ENCODE results near the gene PRR7.
A peak's percentile ranks its signal among the peaks of the same experiment; 100 is the strongest.
"Not testable (repeated sequence)": the region's sequence is repeated elsewhere in the genome, so short reads cannot be mapped to it uniquely, and the experiment has no call there.

Gene PRR7, protein sequence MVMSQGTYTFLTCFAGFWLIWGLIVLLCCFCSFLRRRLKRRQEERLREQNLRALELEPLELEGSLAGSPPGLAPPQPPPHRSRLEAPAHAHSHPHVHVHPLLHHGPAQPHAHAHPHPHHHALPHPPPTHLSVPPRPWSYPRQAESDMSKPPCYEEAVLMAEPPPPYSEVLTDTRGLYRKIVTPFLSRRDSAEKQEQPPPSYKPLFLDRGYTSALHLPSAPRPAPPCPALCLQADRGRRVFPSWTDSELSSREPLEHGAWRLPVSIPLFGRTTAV

GRCh38 chr5:177446200-177447065, at the start of gene PRR7:
Gene PRR7 (plus strand): TSS chr5:177446814. CDS start chr5:177455068, 8,254 bp downstream.
- DNase-seq = no peak

GRCh38 chr5:177397875-177398390, 48.7 kb upstream of the PRR7 start:
- DNase-seq = no peak

GRCh38 chr5:177399997-177400868, 46.4 kb upstream of the PRR7 start, which contains the start of gene PFN3:
Gene PFN3 (minus strand): TSS chr5:177400661. CDS start chr5:177400576, 85 bp downstream.
- DNase-seq = no peak

- peak; percentile 82 for DNase-seq
These were observed 44.2 kb upstream of the PRR7 start for GRCh38 chr5:177402271-177403043.

DNA sequence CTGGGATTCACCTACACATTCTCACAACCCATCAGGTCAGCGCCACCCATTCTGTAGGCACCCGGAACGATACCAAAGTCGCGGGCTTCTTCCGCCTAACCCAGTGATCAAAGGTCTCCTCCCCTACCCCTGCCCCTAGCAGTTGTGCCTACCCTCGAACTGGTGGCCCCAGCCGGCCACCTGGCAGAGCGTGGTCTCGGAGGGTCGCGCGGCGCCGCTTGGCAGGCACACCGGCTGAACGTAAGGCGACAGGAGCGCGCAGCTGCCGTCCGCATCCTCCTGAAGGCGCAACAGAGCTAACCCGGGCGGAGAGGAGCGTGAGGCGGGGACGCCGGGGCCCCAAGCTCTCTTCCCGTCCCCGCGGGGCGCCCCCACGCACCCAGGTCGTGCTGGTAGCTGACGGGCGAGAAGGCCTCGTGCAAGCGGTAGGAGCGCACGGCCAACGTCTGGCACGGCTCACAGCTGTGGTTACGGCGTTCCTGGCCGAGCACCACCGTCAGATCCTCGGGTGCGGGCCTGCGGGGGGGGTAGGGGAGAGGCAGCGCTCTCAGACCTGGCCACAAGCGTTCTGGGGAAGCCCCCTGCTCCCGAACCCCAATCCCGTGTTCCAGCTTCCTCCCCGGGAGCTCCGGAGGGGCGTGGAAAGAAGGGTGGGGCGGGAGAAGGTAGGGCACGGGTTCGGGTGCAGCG, 43.4 kb upstream of the PRR7 start:
- no peak for DNase-seq

DNA sequence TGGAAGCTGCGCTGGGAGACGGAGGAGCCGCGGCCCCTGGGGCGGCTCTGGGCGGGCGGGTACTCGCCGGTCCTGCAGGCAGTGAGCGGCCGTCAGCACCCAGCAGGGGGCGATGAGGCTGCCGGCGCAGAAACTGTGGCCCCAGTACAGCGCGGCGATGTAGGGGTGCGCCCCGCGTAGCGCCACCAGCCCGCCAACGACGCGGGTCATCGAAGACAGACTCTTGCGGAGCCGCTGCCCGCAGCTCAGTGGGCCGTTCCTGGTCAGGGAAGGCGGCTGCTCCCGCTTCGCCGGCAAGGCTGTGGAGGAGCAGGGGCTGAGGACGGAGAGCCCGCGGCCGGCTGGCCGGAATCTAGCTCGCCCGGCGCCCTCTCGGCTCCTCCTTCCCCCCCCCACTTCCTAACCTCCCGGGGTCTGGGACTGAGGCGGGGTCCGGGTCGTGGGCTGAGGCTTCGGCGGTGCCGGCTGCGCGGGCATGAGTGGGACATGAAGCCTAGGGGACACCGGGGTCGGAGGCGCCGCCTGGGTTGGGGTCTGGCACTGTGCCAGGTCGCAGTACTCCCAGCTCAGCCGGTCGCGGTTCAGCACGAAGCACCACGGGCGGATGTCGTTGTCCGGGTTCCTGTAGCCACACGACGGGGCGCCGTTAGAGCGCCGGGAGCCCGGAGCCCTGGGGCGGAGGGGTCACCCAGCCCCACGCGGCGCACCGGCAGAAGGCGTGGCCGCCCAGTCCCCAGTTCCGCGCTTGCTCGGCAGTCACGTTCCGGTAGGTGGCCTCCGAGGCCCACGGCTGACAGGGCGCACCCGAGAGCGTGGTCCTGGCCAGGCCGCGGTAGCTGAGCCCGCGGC, 42.6 kb upstream of the PRR7 start:
- peak; percentile 27 for DNase-seq

DNA sequence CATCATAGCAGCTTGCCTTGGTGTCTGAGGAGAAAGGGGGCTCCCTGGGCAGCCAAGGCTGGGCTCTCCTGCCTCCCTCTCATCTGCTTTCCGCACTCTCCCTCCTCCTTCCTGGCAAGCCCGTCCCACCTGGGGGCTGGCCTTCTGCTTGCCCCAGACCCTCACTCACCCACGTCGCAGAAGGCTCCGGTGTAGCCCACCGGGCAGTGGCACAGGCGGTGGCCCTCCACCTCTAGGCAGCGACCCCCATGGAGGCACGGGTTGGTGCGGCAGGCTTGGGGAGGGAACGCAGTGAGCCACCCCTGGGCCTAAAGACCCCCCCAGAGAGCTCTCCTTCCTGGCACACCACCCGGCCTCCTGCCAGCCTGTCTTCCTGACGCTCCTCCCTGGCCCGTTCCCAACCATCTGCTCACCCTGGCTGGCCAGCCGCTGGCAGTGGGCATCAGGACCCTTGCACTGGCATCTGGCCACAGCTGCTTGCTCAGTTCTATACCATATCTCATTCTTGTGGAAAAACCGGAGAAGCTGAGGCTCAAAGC, 41.9 kb upstream of the PRR7 start:
- no peak for DNase-seq

- DNase-seq = no peak
These were observed 41.3 kb upstream of the PRR7 start for GRCh38 chr5:177405312-177405711.

- no peak for DNase-seq
These were observed 40.8 kb upstream of the PRR7 start for GRCh38 chr5:177405805-177406204.

DNA sequence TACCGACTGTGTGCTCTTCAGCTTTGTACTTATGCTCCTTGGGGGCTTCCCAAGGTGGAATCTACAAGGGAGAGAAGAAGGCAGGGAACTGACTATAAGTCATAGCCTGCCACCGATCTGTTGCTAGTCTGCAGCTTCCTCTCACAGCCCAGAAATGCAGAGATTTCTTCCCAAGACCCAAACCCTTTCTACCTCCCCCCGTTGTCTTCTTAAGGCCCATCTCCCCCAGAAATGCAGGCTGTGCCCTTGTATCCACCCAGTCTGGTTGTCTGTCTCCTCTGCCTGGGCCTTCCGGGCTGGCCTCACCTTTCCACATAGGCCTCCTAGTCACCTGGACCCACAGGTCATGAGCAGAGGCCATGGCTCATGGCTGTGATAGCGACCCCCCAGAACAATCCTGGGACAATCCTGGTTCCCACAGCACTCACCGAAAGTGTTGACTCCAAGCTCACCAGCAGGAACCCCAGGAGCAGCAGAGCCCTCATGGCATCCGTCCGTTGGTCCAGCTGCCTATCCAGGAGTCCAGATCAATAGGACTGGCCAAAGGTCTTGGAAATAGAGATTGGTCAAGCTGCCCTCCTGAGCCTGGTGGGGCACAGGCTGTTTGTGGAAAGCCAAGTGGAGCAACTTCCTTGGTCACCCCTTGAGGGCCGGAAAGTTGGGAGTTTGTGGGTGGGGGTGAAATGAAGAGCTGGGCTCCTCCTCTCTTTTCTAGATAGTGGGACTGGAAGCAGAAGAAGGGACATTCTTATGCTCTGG, 37.4 kb upstream of the PRR7 start, which contains the start of gene F12:
F12 (minus strand) TSS at position 522 of the 759 bp plus-strand sequence; CDS start at position 485, 37 bp downstream.
- no peak for DNase-seq

DNA sequence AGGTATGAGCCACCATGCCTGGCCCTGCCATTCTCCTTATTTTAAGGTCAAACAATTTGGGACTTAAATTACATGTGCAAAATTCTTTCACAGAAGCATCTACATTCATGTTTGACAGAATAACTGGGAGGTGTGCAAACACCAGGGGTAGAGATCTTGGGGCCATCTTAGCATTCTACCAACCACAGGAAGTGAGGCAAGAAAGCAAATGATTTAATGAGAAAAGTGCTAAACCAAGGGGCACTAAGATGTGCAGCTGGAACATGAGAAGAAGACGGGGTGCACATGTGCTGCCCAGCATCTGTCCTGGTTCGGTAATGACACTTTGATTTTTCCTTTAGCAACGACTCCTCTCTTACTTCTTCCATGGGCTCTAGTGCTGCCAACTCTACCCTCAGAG, 36.0 kb upstream of the PRR7 start:
- no peak for DNase-seq

DNA sequence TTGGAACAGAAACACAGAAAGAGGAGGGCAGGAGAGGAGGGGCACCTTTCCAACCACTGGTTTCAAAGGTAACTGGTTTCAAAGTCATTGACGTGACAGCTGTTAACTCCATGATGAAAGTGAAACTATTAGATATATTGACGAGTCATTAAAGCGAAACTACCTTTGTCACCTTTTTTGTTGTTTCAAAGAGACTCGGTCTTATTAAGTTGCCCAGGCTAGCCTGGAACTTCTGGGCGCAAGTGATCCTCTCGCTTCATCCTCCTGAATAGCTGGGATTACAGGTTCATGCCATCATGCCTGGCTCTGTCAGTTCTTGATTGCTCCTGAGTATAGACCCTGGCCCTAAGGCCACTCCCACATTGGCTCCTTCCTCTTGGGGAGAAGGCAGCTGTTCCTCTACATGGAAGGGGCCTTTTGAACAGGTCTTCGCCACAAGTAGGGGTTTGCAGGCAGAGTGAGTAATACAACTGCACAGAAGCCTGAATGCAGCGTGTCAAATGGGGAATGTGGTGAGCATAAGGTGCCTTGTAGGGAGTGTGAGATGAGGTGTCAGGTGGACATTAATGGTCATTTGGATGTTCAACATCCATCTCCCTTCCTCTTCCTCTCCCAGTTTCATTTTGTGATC, 33.9 kb upstream of the PRR7 start:
- no peak for DNase-seq

GRCh38 chr5:177414481-177414880, 32.1 kb upstream of the PRR7 start:
- DNase-seq = no peak

GRCh38 chr5:177417081-177417480, 29.5 kb upstream of the PRR7 start:
- not testable (repeated sequence) for DNase-seq

DNA sequence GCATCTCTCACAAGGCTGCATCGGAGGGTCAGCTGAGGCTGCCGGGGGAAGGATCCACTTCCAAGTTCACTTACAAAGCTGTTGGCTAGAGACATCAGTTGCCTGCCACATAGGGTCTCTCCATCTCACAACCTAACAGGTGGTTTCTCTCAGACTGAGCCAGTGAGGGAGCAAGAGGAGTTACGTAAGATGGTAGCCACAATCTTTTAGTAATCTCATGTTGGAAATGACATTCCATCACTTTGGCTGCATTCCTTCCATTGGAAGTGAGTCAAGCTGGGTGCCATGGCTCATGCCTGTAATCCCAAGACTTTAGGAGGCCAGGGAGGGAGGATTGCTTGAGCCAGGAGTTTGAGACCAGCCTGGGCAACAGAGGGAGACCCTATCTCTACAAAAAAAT, 27.6 kb upstream of the PRR7 start:
- DNase-seq = no peak

GRCh38 chr5:177420472-177420871, 26.1 kb upstream of the PRR7 start:
- not testable (repeated sequence) for DNase-seq

- DNase-seq = no peak
These were observed 25.4 kb upstream of the PRR7 start for GRCh38 chr5:177421062-177421798.

- no peak for DNase-seq
These were observed 22.9 kb upstream of the PRR7 start for GRCh38 chr5:177423671-177424070.

All from NCI-H2029 treated with DMSO at 0.1 percent for 48 hours (cell line).